IPS DF 4.7 (cell line): ENCODE measurements around the gene SMIM7.

Experiments
- DNase-seq: peaks from one replicate; pipeline ENCODE4 v3.0.0-alpha.2; 2013; ENCODE audit warnings: low spot score; ENCODE audit errors: extremely low read depth

The SMIM7 gene

GRCh38 chr19:16623066-16623465 lies 36.9 kb downstream of the SMIM7 start:
- no peak for DNase-seq

- DNase-seq: no peak
Observed at GRCh38 chr19:16621165-16621800, 38.7 kb downstream of the SMIM7 start.

- DNase-seq: no peak
Observed at GRCh38 chr19:16620584-16620983, 39.4 kb downstream of the SMIM7 start.

GRCh38 chr19:16620018-16620417 lies 39.9 kb downstream of the SMIM7 start:
- no peak for DNase-seq

GRCh38 chr19:16619457-16619856 lies 40.5 kb downstream of the SMIM7 start:
- no peak for DNase-seq

- no peak for DNase-seq
Observed at GRCh38 chr19:16618248-16618647, 41.7 kb downstream of the SMIM7 start.

GRCh38 chr19:16615808-16616207 lies 44.1 kb downstream of the SMIM7 start:
- DNase-seq: no peak

GRCh38 chr19:16614941-16615340 lies 45.0 kb downstream of the SMIM7 start:
- DNase-seq: no peak

GRCh38 chr19:16613841-16614240 lies 46.1 kb downstream of the SMIM7 start:
- no peak for DNase-seq

GRCh38 chr19:16612636-16613035 lies 47.3 kb downstream of the SMIM7 start:
- DNase-seq: no peak

- no peak for DNase-seq
Observed at GRCh38 chr19:16611121-16611520, 48.8 kb downstream of the SMIM7 start.

- no peak for DNase-seq
Observed at GRCh38 chr19:16609511-16610200, 50.3 kb downstream of the SMIM7 start.

GRCh38 chr19:16608290-16608739 lies 51.6 kb downstream of the SMIM7 start:
- no peak for DNase-seq

- no peak for DNase-seq
Observed at GRCh38 chr19:16607819-16608218, 52.1 kb downstream of the SMIM7 start.

GRCh38 chr19:16605553-16605994 lies 54.4 kb downstream of the SMIM7 start:
- DNase-seq: no peak

- DNase-seq: no peak
Observed at GRCh38 chr19:16605115-16605514, 54.8 kb downstream of the SMIM7 start.

GRCh38 chr19:16604615-16605014 lies 55.3 kb downstream of the SMIM7 start:
- DNase-seq: no peak

GRCh38 chr19:16603090-16603489 lies 56.9 kb downstream of the SMIM7 start:
- DNase-seq: no peak

GRCh38 chr19:16601378-16602052 lies 58.4 kb downstream of the SMIM7 start:
- no peak for DNase-seq

- DNase-seq: no peak
Observed at GRCh38 chr19:16600824-16601223, 59.1 kb downstream of the SMIM7 start.

- no peak for DNase-seq
Observed at GRCh38 chr19:16599655-16600346, 60.1 kb downstream of the SMIM7 start.

GRCh38 chr19:16598848-16599247 lies 61.1 kb downstream of the SMIM7 start:
- no peak for DNase-seq
